ENCODE results near the gene VEPH1. TPM values are rescaled to one million over a fixed set of nuclear protein-coding genes. Genes with fewer than 3 reads are reported as not detected.

Gene VEPH1
- total RNA-seq, 4 donors from 2014 or later, result 0.07 TPM; not detected in 3

DNA sequence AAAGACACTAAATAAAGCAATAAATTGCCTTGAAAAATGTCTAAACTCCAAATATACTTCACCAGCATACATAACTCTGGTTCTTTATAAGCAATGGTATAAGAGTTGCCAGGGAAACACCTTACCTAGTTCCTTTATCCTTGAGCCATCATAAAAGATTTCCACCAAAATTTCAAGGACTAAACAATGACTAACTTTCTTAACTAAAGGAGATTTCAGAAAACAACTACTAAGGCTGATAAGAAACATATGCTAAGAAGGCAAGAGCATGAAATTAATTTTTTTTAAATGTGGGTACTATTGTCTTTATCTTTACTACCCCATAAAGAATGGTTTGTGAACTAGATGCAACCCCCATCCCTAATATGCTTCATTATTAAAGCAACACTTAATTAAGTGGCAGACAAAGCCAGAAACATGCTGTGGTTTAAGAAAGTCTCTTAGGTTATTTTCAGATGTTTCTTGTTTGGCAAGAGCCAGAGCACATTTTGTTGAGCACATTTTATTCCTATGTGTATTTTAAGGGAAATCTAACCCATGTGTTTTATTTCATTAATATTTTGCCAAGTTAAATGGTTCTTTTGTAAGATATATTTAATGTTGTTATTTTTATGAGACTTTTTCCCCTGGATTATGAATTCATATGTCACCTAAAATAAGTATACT, 17.4 kb upstream of the VEPH1 start:
- H3K9me3 ChIP-seq, result no peaks in the 10 kb centered on the region
- in situ Hi-C loops (cut with MboI; ENCODE audit: low sequenced_read_pairs in 4 of 4) (no loop called here), intact Hi-C loops (cut with DNase I; ENCODE audit: low total_unique reads) (no loop called here)
- no peak overlapping the region for H3K4me3 ChIP-seq
- H3K27ac ChIP-seq, result peak overlapping the region; percentile 35 to 54 (median 44)
- H3K36me3 ChIP-seq, result no peaks in the 10 kb centered on the region
- no peak for TF ChIP-seq POLR2A (IDR thresholded peaks at IDR 0.05)
- TF ChIP-seq CTCF (IDR thresholded peaks at IDR 0.05 in 4 of 5, conservative IDR thresholded peaks at IDR 0.05 in 1 of 5), result no peak
- DNase-seq, result no peak
- H3K4me1 ChIP-seq, result no peaks in the 10 kb centered on the region
- H3K27me3 ChIP-seq, result no peaks in the 10 kb centered on the region
- ATAC-seq, result peak; percentile 61 to 73

GRCh38 chr3:157518881-157519280, 15.7 kb upstream of the VEPH1 start:
- Histone ChIP-seq H3K4me3 (no peak overlapping the region), H3K9me3 (no peaks in the 10 kb centered on the region), H3K4me1 (no peaks in the 10 kb centered on the region), H3K27ac (no peak overlapping the region), H3K36me3 (no peaks in the 10 kb centered on the region), H3K27me3 (no peaks in the 10 kb centered on the region)
- intact Hi-C loops (cut with DNase I; ENCODE audit: low total_unique reads), result no loop called here
- ATAC-seq, result no peak
- no peak for DNase-seq
- no peak for TF ChIP-seq POLR2A (IDR thresholded peaks at IDR 0.05)
- no peak for TF ChIP-seq CTCF (IDR thresholded peaks at IDR 0.05 in 4 of 5, conservative IDR thresholded peaks at IDR 0.05 in 1 of 5)
- in situ Hi-C loops (cut with MboI; ENCODE audit: low sequenced_read_pairs in 4 of 4), result no loop called here

GRCh38 chr3:157516928-157517327, 13.7 kb upstream of the VEPH1 start:
- DNase-seq, result no peak
- H3K27ac ChIP-seq, result no peak overlapping the region
- no peaks in the 10 kb centered on the region for H3K27me3 ChIP-seq
- no peaks in the 10 kb centered on the region for H3K36me3 ChIP-seq
- no peaks in the 10 kb centered on the region for H3K4me1 ChIP-seq
- H3K9me3 ChIP-seq, result no peaks in the 10 kb centered on the region
- in situ Hi-C loops (cut with MboI; ENCODE audit: low sequenced_read_pairs in 4 of 4) (no loop called here), intact Hi-C loops (cut with DNase I; ENCODE audit: low total_unique reads) (no loop called here)
- TF ChIP-seq CTCF (IDR thresholded peaks at IDR 0.05 in 4 of 5, conservative IDR thresholded peaks at IDR 0.05 in 1 of 5), result no peak
- TF ChIP-seq POLR2A (IDR thresholded peaks at IDR 0.05), result no peak
- no peak for ATAC-seq
- no peak overlapping the region for H3K4me3 ChIP-seq

GRCh38 chr3:157515398-157515797, 12.2 kb upstream of the VEPH1 start:
- ATAC-seq, result no peak
- in situ Hi-C loops (cut with MboI; ENCODE audit: low sequenced_read_pairs in 4 of 4) (no loop called here), intact Hi-C loops (cut with DNase I; ENCODE audit: low total_unique reads) (no loop called here)
- Histone ChIP-seq H3K27me3 (no peaks in the 10 kb centered on the region), H3K9me3 (no peaks in the 10 kb centered on the region), H3K27ac (no peak overlapping the region), H3K36me3 (no peaks in the 10 kb centered on the region), H3K4me3 (no peak overlapping the region), H3K4me1 (no peaks in the 10 kb centered on the region)
- TF ChIP-seq CTCF (IDR thresholded peaks at IDR 0.05 in 4 of 5, conservative IDR thresholded peaks at IDR 0.05 in 1 of 5) (no peak), POLR2A (IDR thresholded peaks at IDR 0.05) (no peak)
- DNase-seq, result no peak

Measured in gastrocnemius medialis (tissue), 4 donors.